Bronchial epithelial cell (primary cell): ENCODE measurements around the gene RPS6KB2. TPM values are rescaled to one million over a fixed set of nuclear protein-coding genes. Genes with fewer than 3 reads are reported as not detected.
A peak's percentile ranks its signal among the peaks of the same experiment; 100 is the strongest.

ENCODE experiments used
- DNase-seq: peaks from one replicate; pipeline ENCODE4 v3.0.0-alpha.2; 2010; ENCODE audit warnings: low read depth
- FAIRE-seq: peaks from 2 replicates; lab custom pipeline; 2011; peaks lifted over from hg19 to GRCh38; lab: Jason Lieb, UNC
- H3K27me3 ChIP-seq: 2 replicates; pipeline ENCODE4 v1.5.1; 2011; ENCODE audit warnings: low read length; ENCODE audit not compliant: control insufficient read depth, insufficient read depth
- H3K36me3 ChIP-seq: 2 replicates; pipeline ENCODE4 v1.5.1; 2011; ENCODE audit warnings: low read length; ENCODE audit not compliant: control insufficient read depth, insufficient read depth
- H3K4me3 ChIP-seq: 2 replicates; pipeline ENCODE4 v1.5.1; 2011; ENCODE audit warnings: mild to moderate bottlenecking, low read depth, low read length, control low read depth
- total RNA-seq: library from RNA; depleted of rRNA; stranded (reverse); fragments of >200 nt; gene quantifications from 2 replicates; pipeline ENCODE4 v1.2.1, GENCODE V29; 2014
- TF ChIP-seq, protein P1 (sequence below): IDR thresholded peaks from 2 replicates; pipeline ENCODE4 v1.5.1; 2011; ENCODE audit warnings: mild to moderate bottlenecking, moderate library complexity, low read length, control low read depth, inconsistent platforms; ENCODE audit not compliant: insufficient read depth, severe bottlenecking

RPS6KB2 gene
- total RNA-seq, 1 donor from 2014 or later, result 62.9 TPM

DNA sequence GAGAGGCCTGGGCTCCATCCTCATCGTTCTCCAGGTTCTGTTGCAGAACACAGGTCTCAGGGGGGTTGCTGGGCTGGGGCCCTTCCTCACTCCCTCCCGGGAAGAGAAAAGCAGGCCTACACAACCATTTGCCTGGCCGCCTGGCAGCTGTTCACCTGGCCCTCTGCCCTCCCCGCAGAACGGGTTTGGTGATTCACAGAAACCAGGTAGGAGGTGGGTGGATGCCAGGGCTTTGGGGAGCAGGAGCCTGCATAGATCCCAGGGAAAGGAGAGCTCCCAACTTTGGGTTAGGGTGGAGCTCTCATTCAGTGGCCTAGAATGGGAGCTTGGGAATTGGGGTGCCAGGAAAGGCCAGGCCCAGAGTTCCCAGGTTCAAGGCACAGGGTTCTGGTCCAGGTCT lies 39.8 kb downstream of the RPS6KB2 start:
- H3K27me3 ChIP-seq, result no peaks in the 10 kb centered on the region
- DNase-seq (peak; percentile 86), FAIRE-seq (no peak)
- H3K36me3 ChIP-seq, result peaks cover 7% of the 10 kb centered on the region
- peak overlapping the region; percentile 90 for H3K4me3 ChIP-seq
- TF ChIP-seq, protein P1, sequence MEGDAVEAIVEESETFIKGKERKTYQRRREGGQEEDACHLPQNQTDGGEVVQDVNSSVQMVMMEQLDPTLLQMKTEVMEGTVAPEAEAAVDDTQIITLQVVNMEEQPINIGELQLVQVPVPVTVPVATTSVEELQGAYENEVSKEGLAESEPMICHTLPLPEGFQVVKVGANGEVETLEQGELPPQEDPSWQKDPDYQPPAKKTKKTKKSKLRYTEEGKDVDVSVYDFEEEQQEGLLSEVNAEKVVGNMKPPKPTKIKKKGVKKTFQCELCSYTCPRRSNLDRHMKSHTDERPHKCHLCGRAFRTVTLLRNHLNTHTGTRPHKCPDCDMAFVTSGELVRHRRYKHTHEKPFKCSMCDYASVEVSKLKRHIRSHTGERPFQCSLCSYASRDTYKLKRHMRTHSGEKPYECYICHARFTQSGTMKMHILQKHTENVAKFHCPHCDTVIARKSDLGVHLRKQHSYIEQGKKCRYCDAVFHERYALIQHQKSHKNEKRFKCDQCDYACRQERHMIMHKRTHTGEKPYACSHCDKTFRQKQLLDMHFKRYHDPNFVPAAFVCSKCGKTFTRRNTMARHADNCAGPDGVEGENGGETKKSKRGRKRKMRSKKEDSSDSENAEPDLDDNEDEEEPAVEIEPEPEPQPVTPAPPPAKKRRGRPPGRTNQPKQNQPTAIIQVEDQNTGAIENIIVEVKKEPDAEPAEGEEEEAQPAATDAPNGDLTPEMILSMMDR, result no peak

DNA sequence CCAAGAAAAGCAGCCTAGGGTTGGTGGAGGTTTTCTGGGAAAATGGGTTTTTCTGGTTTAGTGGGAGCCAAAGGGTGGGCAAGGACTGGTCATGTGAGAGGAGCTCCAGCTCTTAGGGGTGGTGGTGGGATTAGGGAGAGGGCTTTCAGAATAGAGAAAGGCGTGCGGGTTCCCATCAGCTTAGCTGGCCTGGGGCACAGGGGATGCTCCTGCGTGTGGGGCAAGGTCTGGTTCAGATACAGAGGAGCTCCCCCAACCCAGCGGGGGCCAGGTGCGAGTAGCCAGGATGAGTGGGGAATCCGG lies 40.1 kb downstream of the RPS6KB2 start:
- DNase-seq (no peak), FAIRE-seq (no peak)
- H3K4me3 ChIP-seq, result peak overlapping the region; percentile 90
- H3K27me3 ChIP-seq, result no peaks in the 10 kb centered on the region
- TF ChIP-seq, protein P1, result no peak
- peaks cover 7% of the 10 kb centered on the region for H3K36me3 ChIP-seq

DNA sequence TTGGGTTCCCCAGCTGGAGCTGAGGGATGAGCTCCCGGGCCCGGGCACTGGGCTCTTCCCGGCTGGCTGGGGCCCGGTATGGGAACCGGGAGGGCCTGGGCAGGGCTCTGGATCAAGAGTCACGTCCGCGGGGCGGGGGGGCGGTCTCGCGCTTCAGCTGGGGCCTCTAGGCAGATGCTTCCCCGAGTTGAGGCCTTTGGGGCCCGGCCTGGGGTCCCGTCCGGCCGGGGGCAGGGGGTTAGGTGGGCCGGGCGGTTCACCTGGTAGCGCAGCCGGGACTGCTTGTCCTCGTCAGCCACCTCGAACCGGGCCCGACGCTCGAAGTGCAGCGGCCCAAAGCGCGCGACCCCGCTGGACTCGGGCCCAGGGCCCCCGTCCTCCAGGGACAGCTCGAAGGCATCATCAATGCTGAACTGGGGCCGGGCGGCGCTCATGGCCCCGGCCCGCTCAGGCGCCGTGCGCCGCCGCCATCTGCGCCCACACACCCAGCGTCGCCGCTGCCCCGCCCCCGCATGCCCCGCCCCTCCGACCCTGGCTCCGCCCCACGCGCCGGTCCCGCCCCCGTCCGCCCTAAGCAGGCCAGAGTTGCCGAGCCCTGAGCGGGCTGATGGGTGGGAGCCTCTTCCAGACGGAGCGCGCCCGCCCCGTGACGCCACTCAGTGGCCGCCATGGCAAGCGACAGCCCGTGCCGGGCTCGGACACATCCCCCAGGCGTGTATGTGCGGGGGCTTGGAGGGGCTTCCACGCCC lies 40.6 kb downstream of the RPS6KB2 start, which contains the start of gene TMEM134:
TMEM134 (minus strand) TSS at position 493 of the 749 bp plus-strand sequence; CDS start at position 434, 59 bp downstream.
- TF ChIP-seq, protein P1, result peak; percentile 55
- FAIRE-seq (no peak), DNase-seq (peak; percentile 61)
- H3K27me3 ChIP-seq, result no peaks in the 10 kb centered on the region
- peak within 1 kb of the TSS; percentile 90 for H3K4me3 ChIP-seq
- peaks cover 7% of the 10 kb centered on the region for H3K36me3 ChIP-seq

DNA sequence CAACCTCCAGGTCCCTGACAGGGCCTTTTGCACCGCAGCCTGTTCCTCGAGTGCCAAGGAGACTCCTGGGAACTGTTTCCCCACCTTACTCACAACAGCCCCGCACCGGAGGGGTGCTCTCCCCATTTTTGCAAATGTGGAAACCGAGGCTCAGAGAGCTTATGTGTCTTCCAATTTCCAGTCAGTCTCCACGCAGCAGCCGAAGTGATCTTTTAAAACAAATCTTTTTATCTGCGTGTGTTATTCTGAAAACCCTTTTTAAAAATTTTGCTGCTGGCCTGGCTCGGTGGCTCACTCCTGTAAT lies 41.2 kb downstream of the RPS6KB2 start:
- H3K36me3 ChIP-seq, result peaks cover 6% of the 10 kb centered on the region
- H3K4me3 ChIP-seq, result peak overlapping the region; percentile 90
- TF ChIP-seq, protein P1, result no peak
- H3K27me3 ChIP-seq, result no peaks in the 10 kb centered on the region
- no peak for DNase-seq
- FAIRE-seq, result no peak

DNA sequence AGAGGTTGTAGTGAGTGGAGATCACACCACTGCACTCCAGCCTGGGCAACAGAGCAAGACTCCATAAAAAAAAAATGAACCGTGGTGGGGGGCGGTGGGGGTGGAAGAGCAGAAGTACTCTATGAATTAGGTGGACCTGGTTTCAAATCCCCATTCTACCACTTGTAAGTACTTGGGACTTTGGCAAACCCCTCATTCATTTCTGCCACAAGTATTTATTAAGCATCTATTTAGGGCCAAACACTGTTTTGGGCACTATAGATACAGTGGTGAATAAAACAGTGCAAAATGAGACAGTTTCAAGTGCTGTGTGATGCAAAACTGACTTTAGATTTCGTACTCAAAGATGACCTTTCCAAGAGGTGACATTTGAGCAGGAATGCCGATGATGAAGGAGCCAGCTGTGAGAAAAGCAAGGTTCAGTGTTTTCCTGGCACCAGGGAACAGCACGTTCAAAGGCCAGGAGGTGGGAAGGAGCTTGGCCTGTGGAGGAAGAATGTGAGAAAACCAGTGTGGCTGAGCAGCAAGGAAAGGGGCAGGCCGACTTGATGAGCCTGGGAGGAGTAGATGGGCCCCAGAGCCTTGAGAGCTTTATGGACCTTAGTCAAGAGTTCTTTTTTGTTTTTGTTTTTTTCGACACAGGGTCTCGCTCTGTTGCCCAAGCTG lies 42.2 kb downstream of the RPS6KB2 start:
- DNase-seq (no peak), FAIRE-seq (no peak)
- H3K4me3 ChIP-seq, result no peak overlapping the region
- TF ChIP-seq, protein P1, result no peak
- H3K36me3 ChIP-seq, result peaks cover 6% of the 10 kb centered on the region
- H3K27me3 ChIP-seq, result no peaks in the 10 kb centered on the region
